ENCODE data around the gene CHST11. TPM values are rescaled to one million over a fixed set of nuclear protein-coding genes. Genes with fewer than 3 reads are reported as not detected.

CHST11 gene
- total RNA-seq, 1 experiment from 2014 or later = 6.7 TPM

- Histone ChIP-seq H3K79me1 (ENCODE audit: insufficient read depth, low read depth, low read length, poor library complexity, severe bottlenecking) (no peaks in the 10 kb centered on the region), H3K4ac (ENCODE audit: low read depth, low read length) (no peak overlapping the region), H3K4me1 (ENCODE audit: insufficient read depth, low read length) (no peaks in the 10 kb centered on the region), H2BK120ac (ENCODE audit: low read depth, low read length, poor library complexity, severe bottlenecking) (no peak overlapping the region), H4K91ac (ENCODE audit: insufficient read length, low read depth, low read length) (no peak overlapping the region), H2BK12ac (ENCODE audit: insufficient read length, low read depth, low read length) (no peak overlapping the region), H3K27me3 (ENCODE audit: insufficient read depth, low read length) (no peaks in the 10 kb centered on the region), H2BK20ac (ENCODE audit: low read depth, low read length, poor library complexity, severe bottlenecking) (no peak overlapping the region), H2BK15ac (ENCODE audit: low read depth, low read length) (no peak overlapping the region), H3K27ac (ENCODE audit: insufficient read length, low read depth, low read length) (no peak overlapping the region), H2AFZ (ENCODE audit: low read length) (no peak overlapping the region), H3K9ac (ENCODE audit: extremely low read depth, insufficient read length, low read length) (no peak overlapping the region), H3K18ac (ENCODE audit: insufficient read length, low read depth, low read length) (no peak overlapping the region), H2BK5ac (ENCODE audit: insufficient read length, low read length) (no peak overlapping the region), H3K9me3 (ENCODE audit: control insufficient read depth, low read depth, low read length) (no peaks in the 10 kb centered on the region), H4K5ac (ENCODE audit: insufficient read length, low read depth, low read length) (no peak overlapping the region), H4K20me1 (ENCODE audit: control insufficient read depth, insufficient read depth, insufficient read length) (no peaks in the 10 kb centered on the region), H3K23ac (ENCODE audit: insufficient read length, low read depth, low read length) (no peak overlapping the region), H3K4me2 (ENCODE audit: insufficient read depth, insufficient read length, low read length) (no peak overlapping the region), H3K14ac (ENCODE audit: insufficient read depth, low read length) (no peak overlapping the region), H4K8ac (replicated peaks; ENCODE audit: insufficient read length, low read depth, low read length) (no peak overlapping the region), H3K23me2 (ENCODE audit: insufficient read length, low read depth, low read length, poor library complexity, severe bottlenecking) (no peaks in the 10 kb centered on the region), H3K79me2 (ENCODE audit: insufficient read depth, low read length) (no peaks in the 10 kb centered on the region), H3K56ac (ENCODE audit: insufficient read length, low read depth, low read length) (no peak overlapping the region), H3T11ph (ENCODE audit: low read length) (no peak overlapping the region), H2AK5ac (ENCODE audit: insufficient read length, low read length) (no peak overlapping the region)
- Mint-ChIP-seq H3K27me3 (ENCODE audit: low read depth) (no peaks in the 10 kb centered on the region; the same call in 1 of the 2 replicates), H3K9me3 (no peaks in the 10 kb centered on the region), H3K36me3 (ENCODE audit: insufficient read depth in 1 of 3, low read depth in 3 of 3) (no peaks in the 10 kb centered on the region), H3K27ac (no peak overlapping the region), H3K4me1 (no peaks in the 10 kb centered on the region), H3K4me3 (no peak overlapping the region)
- no peak for TF ChIP-seq CTCF (conservative IDR thresholded peaks at IDR 0.05)
- DNase-seq = no peak
- no CpG with 5 or more reads among the region's 3 CpGs for WGBS (ENCODE audit: extremely low coverage, insufficient read length, low lambda C conversion rate)
Observed at GRCh38 chr12:104438134-104438533, 18.6 kb upstream of the CHST11 start.
